K562 (cell line): ENCODE results near the gene BAK1. TPM values are rescaled to one million over a fixed set of nuclear protein-coding genes. Genes with fewer than 3 reads are reported as not detected.

ENCODE experiments used
- ARID2 ChIP-seq: fragments of 450-650 bp; IDR thresholded peaks from 2 replicates; pipeline ENCODE4 v1.6.1; 2017; ENCODE audit warnings: antibody characterized with exemption, mild to moderate bottlenecking
- CBFA2T2 ChIP-seq: fragments of 450-650 bp; conservative IDR thresholded peaks from 2 replicates; pipeline ENCODE4 v1.6.1; 2017; ENCODE audit warnings: mild to moderate bottlenecking
- HDAC2 ChIP-seq: fragments of 450-650 bp; IDR thresholded peaks from 2 replicates; pipeline ENCODE4 v1.6.1; 2016; ENCODE audit warnings: mild to moderate bottlenecking
- NR1H2 ChIP-seq: sonication (generic); formaldehyde crosslinking; IDR thresholded peaks from 2 replicates; pipeline ENCODE4 v1.4.0; 2020; ENCODE audit warnings: mild to moderate bottlenecking, missing genetic modification reagents
- POU5F1 ChIP-seq: fragments of 150-350 bp; IDR thresholded peaks from 2 replicates; pipeline ENCODE4 v1.6.1; 2014; ENCODE audit warnings: borderline replicate concordance, low read length, low read depth, mild to moderate bottlenecking; ENCODE audit not compliant: partially characterized antibody
- ZBTB40 ChIP-seq, 2 experiments: fragments of 450-650 bp in 1 of 2; sonication (generic) in 1 of 2; formaldehyde crosslinking in 1 of 2; IDR thresholded peaks; 2 replicates each; pipeline versions ENCODE4 v1.7.1 to v1.9.0; 2016 to 2022; ENCODE audit warnings: inconsistent platforms in 1 of 2, mild to moderate bottlenecking in 1 of 2, missing genetic modification reagents in 1 of 2
- ZFPM2 ChIP-seq: fragments of 250-450 bp; sonication (Bioruptor Pico); IDR thresholded peaks from 2 replicates; pipeline ENCODE4 v1.5.1; 2022; ENCODE audit warnings: mild to moderate bottlenecking
- polyA plus RNA-seq, 8 experiments: library from polyadenylated mRNA; depleted of rRNA in 4 of 8; stranded (reverse) in 5 of 8; unstranded in 3 of 8; fragments of >200 nt; fragmentation: Nextera tagmentation in 2 of 8; fragmentation: Illumina TruSeq in 1 of 8; extraction: Ambion mirVana in 2 of 8; extraction: Trizol in 1 of 8; gene quantifications; 2 replicates each; pipeline versions ENCODE4 v1.2.1 to v1.2.3, GENCODE V29; 2011 to 2014; ENCODE audit warnings: inconsistent platforms in 1 of 8, missing spikeins in 1 of 8
- total RNA-seq, 7 experiments: library from RNA; depleted of rRNA in 6 of 7; stranded (reverse); fragments of >200 nt in 6 of 7; fragmentation: Illumina TruSeq in 2 of 7; extraction: Trizol in 2 of 7; gene quantifications; 2 replicates each; pipeline versions ENCODE4 v1.2.1 to v1.2.3, GENCODE V29; 2011 to 2021; ENCODE audit warnings: low replicate concordance in 1 of 7
- TF ChIP-seq, protein P1 (sequence below): sonication (generic); formaldehyde crosslinking; IDR thresholded peaks from 2 replicates; pipeline ENCODE4 v1.8.0; 2022; ENCODE audit warnings: mild to moderate bottlenecking, missing genetic modification reagents
- TF ChIP-seq, protein P2 (sequence below), 2 experiments: fragments of 450-650 bp in 1 of 2; sonication (generic) in 1 of 2; formaldehyde crosslinking; conservative IDR thresholded peaks; 2 replicates each; pipeline versions ENCODE4 v1.4.0 to v1.8.1; 2020 to 2022; ENCODE audit warnings: mild to moderate bottlenecking in 1 of 2, missing genetic modification reagents in 1 of 2
- TF ChIP-seq, protein P3 (sequence below): fragments of 450-650 bp; formaldehyde crosslinking; IDR thresholded peaks from 2 replicates; pipeline ENCODE4 v1.4.0; 2022; ENCODE audit warnings: missing genetic modification characterization

Gene BAK1
- total and polyA plus RNA-seq, 9 of the 15 experiments (the other 6 are each of a cell fraction or from before 2014, with no cell fraction given): 5.4 to 30.7 (median 18.9) TPM

DNA sequence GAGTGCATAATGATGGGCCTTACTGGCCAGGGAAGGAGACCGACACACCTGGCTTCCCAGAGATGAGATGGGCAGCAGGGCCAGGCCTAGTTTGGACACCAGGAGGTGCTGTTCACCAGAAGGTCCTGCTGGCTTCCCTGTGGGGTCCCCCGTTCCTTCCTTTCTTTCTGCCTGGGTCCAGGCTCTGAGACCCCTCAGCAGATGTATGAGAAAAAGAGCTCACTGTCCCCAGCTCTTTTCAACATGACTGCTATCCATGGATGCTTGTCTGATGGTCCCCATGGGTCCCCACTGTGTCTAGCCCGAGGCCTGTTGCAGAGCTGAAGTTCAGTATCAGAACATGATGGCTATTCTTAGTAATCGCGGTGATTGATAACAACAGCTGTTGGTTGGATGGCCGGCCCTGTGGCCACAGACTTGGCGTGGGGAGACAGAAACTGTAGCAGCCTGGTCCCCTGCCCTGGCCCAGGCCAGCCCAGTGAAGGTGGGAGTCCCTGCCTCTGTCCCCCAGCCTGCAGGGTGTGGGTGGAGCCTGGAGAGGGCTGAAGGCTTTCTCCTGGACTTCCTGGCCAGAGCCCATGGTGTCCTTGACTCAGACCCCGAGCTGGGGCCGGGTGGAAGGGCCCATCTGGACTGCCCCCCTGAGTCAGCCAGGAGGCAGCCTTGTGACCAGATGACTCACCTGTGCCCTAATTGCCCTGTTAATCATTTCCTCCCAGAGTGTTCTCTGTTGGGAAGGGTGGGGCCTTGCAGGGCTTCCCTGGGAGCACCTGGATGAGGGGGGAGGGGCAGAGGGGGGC, 9.9 kb upstream of the BAK1 start (continued):
- TF ChIP-seq ZBTB40 (IDR thresholded peaks at IDR 0.05) (no peak), ZBTB40 (CRISPR knock-in tag; IDR thresholded peaks at IDR 0.05) (no peak), CBFA2T2 (peak; percentile 76), POU5F1 (no peak), HDAC2 (peak; percentile 64), ZFPM2 (CRISPR knock-in tag) (no peak), NR1H2 (CRISPR knock-in tag) (no peak), ARID2 (peak; percentile 90)
- TF ChIP-seq, protein P1, sequence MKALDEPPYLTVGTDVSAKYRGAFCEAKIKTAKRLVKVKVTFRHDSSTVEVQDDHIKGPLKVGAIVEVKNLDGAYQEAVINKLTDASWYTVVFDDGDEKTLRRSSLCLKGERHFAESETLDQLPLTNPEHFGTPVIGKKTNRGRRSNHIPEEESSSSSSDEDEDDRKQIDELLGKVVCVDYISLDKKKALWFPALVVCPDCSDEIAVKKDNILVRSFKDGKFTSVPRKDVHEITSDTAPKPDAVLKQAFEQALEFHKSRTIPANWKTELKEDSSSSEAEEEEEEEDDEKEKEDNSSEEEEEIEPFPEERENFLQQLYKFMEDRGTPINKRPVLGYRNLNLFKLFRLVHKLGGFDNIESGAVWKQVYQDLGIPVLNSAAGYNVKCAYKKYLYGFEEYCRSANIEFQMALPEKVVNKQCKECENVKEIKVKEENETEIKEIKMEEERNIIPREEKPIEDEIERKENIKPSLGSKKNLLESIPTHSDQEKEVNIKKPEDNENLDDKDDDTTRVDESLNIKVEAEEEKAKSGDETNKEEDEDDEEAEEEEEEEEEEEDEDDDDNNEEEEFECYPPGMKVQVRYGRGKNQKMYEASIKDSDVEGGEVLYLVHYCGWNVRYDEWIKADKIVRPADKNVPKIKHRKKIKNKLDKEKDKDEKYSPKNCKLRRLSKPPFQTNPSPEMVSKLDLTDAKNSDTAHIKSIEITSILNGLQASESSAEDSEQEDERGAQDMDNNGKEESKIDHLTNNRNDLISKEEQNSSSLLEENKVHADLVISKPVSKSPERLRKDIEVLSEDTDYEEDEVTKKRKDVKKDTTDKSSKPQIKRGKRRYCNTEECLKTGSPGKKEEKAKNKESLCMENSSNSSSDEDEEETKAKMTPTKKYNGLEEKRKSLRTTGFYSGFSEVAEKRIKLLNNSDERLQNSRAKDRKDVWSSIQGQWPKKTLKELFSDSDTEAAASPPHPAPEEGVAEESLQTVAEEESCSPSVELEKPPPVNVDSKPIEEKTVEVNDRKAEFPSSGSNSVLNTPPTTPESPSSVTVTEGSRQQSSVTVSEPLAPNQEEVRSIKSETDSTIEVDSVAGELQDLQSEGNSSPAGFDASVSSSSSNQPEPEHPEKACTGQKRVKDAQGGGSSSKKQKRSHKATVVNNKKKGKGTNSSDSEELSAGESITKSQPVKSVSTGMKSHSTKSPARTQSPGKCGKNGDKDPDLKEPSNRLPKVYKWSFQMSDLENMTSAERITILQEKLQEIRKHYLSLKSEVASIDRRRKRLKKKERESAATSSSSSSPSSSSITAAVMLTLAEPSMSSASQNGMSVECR (CRISPR knock-in tag): no peak
- TF ChIP-seq, protein P2, sequence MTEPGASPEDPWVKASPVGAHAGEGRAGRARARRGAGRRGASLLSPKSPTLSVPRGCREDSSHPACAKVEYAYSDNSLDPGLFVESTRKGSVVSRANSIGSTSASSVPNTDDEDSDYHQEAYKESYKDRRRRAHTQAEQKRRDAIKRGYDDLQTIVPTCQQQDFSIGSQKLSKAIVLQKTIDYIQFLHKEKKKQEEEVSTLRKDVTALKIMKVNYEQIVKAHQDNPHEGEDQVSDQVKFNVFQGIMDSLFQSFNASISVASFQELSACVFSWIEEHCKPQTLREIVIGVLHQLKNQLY (CRISPR knock-in tag; conservative IDR thresholded peaks at IDR 0.05): no peak
- TF ChIP-seq, protein P3, sequence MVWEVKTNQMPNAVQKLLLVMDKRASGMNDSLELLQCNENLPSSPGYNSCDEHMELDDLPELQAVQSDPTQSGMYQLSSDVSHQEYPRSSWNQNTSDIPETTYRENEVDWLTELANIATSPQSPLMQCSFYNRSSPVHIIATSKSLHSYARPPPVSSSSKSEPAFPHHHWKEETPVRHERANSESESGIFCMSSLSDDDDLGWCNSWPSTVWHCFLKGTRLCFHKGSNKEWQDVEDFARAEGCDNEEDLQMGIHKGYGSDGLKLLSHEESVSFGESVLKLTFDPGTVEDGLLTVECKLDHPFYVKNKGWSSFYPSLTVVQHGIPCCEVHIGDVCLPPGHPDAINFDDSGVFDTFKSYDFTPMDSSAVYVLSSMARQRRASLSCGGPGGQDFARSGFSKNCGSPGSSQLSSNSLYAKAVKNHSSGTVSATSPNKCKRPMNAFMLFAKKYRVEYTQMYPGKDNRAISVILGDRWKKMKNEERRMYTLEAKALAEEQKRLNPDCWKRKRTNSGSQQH (CRISPR knock-in tag): no peak
